ENCODE results near the gene STAT3. TPM values are rescaled to one million over a fixed set of nuclear protein-coding genes. Genes with fewer than 3 reads are reported as not detected.
"Not testable (repeated sequence)": the region's sequence is repeated elsewhere in the genome, so short reads cannot be mapped to it uniquely, and the experiment has no call there.

STAT3 gene
- total and polyA plus RNA-seq, 2 donors (not counting 3 experiments of a cell fraction or from before 2014, with no cell fraction given) = 59.1 to 124 TPM

- H3K4me1 ChIP-seq (ENCODE audit: control insufficient read depth, extremely low read depth, insufficient read depth, low read length); BruUV-seq (replicated peaks); H3K27ac ChIP-seq (ENCODE audit: insufficient read depth, low read depth, low read length); FAIRE-seq; H3K27me3 ChIP-seq (ENCODE audit: control insufficient read depth in 2 of 2, insufficient read depth in 2 of 2, low read length in 2 of 2); intact Hi-C loops (cut with micrococcal nuclease); H3K4me2 ChIP-seq (ENCODE audit: insufficient read depth, low read length); POLR2A ChIA-PET; H4K20me1 ChIP-seq (replicated peaks; ENCODE audit: control insufficient read depth, extremely low read depth, insufficient read depth, low read length); H3K36me3 ChIP-seq (ENCODE audit: control insufficient read depth in 2 of 2, extremely low read depth in 1 of 2, insufficient read depth in 2 of 2, low read length in 2 of 2); H3K9me1 ChIP-seq (replicated peaks; ENCODE audit: control insufficient read depth, extremely low read depth, insufficient read depth, low read length); dilution Hi-C loops (cut with MboI; ENCODE audit: extremely low pct_ligation_motif_present, low sequenced_read_pairs); H3K9me3 ChIP-seq (replicated peaks; ENCODE audit: control insufficient read depth, insufficient read depth, low read length); H3K9ac ChIP-seq (replicated peaks; ENCODE audit: extremely low read depth, insufficient read depth, low read length); H3K4me3 ChIP-seq (replicated peaks in 1 of 3; ENCODE audit: insufficient read depth in 1 of 3, low read depth in 1 of 3, low read length in 3 of 3); H2AFZ ChIP-seq (ENCODE audit: low read depth, low read length); DNase-seq (ENCODE audit: low read depth, low spot score): not testable (repeated sequence)
- CTCF ChIA-PET = interaction anchor here (1.0 to 1.4 kb wide), 2 partner anchors 13 to 16 kb away, joined by 3 read pairs; no protein-coding TSS in a partner anchor
- H3K79me2 ChIP-seq (ENCODE audit: control insufficient read depth, insufficient read depth, low read length) = peaks cover 36% of the 10 kb centered on the region
Observed at GRCh38 chr17:42264366-42264765, 123.9 kb downstream of the STAT3 start.

Other genes with a start within 250 kb of the STAT3 start
- gene RAB5C, start 233.5 kb downstream of the STAT3 start, total RNA-seq = 188 and 210 TPM in 2 replicates
- 357 and 408 TPM in 2 replicates for gene RAB5C, start 233.5 kb downstream of the STAT3 start, polyA plus RNA-seq
- 0.11 TPM in 1 of 2 replicates, not detected in the other for gene KCNH4, start 207.3 kb downstream of the STAT3 start, total RNA-seq
- 0.06 and 0.11 TPM in 2 replicates for gene KCNH4, start 207.3 kb downstream of the STAT3 start, polyA plus RNA-seq
- not detected in 2 replicates for gene HCRT, start 203.0 kb downstream of the STAT3 start, total RNA-seq
- gene HCRT, start 203.0 kb downstream of the STAT3 start, polyA plus RNA-seq = not detected in 2 replicates
- gene GHDC, start 193.9 kb downstream of the STAT3 start, total RNA-seq = 9.8 TPM in 2 replicates
- 11.2 and 15.8 TPM in 2 replicates for gene GHDC, start 193.9 kb downstream of the STAT3 start, polyA plus RNA-seq
- 53.1 and 53.7 TPM in 2 replicates for gene STAT5B, start 112.1 kb downstream of the STAT3 start, total RNA-seq
- gene STAT5B, start 112.1 kb downstream of the STAT3 start, polyA plus RNA-seq = 42.0 and 43.3 TPM in 2 replicates
- 23.4 and 23.6 TPM in 2 replicates for gene STAT5A, start 99.9 kb downstream of the STAT3 start, total RNA-seq
- gene STAT5A, start 99.9 kb downstream of the STAT3 start, polyA plus RNA-seq = 18.0 and 18.2 TPM in 2 replicates
- gene CAVIN1, start 34.8 kb upstream of the STAT3 start, total RNA-seq = 663 and 684 TPM in 2 replicates
- 292 and 303 TPM in 2 replicates for gene CAVIN1, start 34.8 kb upstream of the STAT3 start, polyA plus RNA-seq
- gene ATP6V0A1, start 70.4 kb upstream of the STAT3 start, total RNA-seq = 36.4 and 37.3 TPM in 2 replicates
- 49.2 and 55.9 TPM in 2 replicates for gene ATP6V0A1, start 70.4 kb upstream of the STAT3 start, polyA plus RNA-seq
- gene NAGLU, start 147.8 kb upstream of the STAT3 start, total RNA-seq = 40.2 and 50.2 TPM in 2 replicates
- 54.2 and 66.8 TPM in 2 replicates for gene NAGLU, start 147.8 kb upstream of the STAT3 start, polyA plus RNA-seq
- 0.62 and 1.0 TPM in 2 replicates for gene HSD17B1, start 164.5 kb upstream of the STAT3 start, total RNA-seq
- 0.22 and 0.41 TPM in 2 replicates for gene HSD17B1, start 164.5 kb upstream of the STAT3 start, polyA plus RNA-seq
- gene COASY, start 173.7 kb upstream of the STAT3 start, total RNA-seq = 69.2 and 77.7 TPM in 2 replicates
- gene COASY, start 173.7 kb upstream of the STAT3 start, polyA plus RNA-seq = 39.6 and 52.6 TPM in 2 replicates
- gene MLX, start 178.7 kb upstream of the STAT3 start, total RNA-seq = 40.3 and 40.9 TPM in 2 replicates
- gene MLX, start 178.7 kb upstream of the STAT3 start, polyA plus RNA-seq = 41.1 and 42.7 TPM in 2 replicates
- gene PSMC3IP, start 189.3 kb upstream of the STAT3 start, total RNA-seq = 19.3 and 20.8 TPM in 2 replicates
- 5.5 and 5.9 TPM in 2 replicates for gene PSMC3IP, start 189.3 kb upstream of the STAT3 start, polyA plus RNA-seq
- 52.3 and 53.4 TPM in 2 replicates for gene RETREG3, start 220.9 kb upstream of the STAT3 start, total RNA-seq
- gene RETREG3, start 220.9 kb upstream of the STAT3 start, polyA plus RNA-seq = 32.6 and 36.2 TPM in 2 replicates
- gene TUBG1, start 221.2 kb upstream of the STAT3 start, total RNA-seq = 96.9 and 102 TPM in 2 replicates
- 132 and 173 TPM in 2 replicates for gene TUBG1, start 221.2 kb upstream of the STAT3 start, polyA plus RNA-seq